ENCODE measurements around the gene RNF183. TPM values are rescaled to one million over a fixed set of nuclear protein-coding genes. Genes with fewer than 3 reads are reported as not detected.

The RNF183 gene
- not detected for total RNA-seq

- TF ChIP-seq, protein P1, sequence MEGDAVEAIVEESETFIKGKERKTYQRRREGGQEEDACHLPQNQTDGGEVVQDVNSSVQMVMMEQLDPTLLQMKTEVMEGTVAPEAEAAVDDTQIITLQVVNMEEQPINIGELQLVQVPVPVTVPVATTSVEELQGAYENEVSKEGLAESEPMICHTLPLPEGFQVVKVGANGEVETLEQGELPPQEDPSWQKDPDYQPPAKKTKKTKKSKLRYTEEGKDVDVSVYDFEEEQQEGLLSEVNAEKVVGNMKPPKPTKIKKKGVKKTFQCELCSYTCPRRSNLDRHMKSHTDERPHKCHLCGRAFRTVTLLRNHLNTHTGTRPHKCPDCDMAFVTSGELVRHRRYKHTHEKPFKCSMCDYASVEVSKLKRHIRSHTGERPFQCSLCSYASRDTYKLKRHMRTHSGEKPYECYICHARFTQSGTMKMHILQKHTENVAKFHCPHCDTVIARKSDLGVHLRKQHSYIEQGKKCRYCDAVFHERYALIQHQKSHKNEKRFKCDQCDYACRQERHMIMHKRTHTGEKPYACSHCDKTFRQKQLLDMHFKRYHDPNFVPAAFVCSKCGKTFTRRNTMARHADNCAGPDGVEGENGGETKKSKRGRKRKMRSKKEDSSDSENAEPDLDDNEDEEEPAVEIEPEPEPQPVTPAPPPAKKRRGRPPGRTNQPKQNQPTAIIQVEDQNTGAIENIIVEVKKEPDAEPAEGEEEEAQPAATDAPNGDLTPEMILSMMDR (IDR thresholded peaks at IDR 0.05; ENCODE audit: low read depth) = no peak
These were observed at the start of gene RNF183 for GRCh38 chr9:113302792-113303418. RNF183 (minus strand) TSS chr9:113303376; CDS start chr9:113298184, 5,192 bp downstream.

- TF ChIP-seq, protein P1 (IDR thresholded peaks at IDR 0.05; ENCODE audit: low read depth) = no peak
These were observed 49.2 kb upstream of the RNF183 start for GRCh38 chr9:113352411-113352810.

GRCh38 chr9:113352006-113352405 lies 48.8 kb upstream of the RNF183 start:
- TF ChIP-seq, protein P1 (IDR thresholded peaks at IDR 0.05; ENCODE audit: low read depth) = no peak

GRCh38 chr9:113350937-113351336 lies 47.8 kb upstream of the RNF183 start:
- TF ChIP-seq, protein P1 (IDR thresholded peaks at IDR 0.05; ENCODE audit: low read depth) = no peak

- TF ChIP-seq, protein P1 (IDR thresholded peaks at IDR 0.05; ENCODE audit: low read depth) = no peak
These were observed 47.0 kb upstream of the RNF183 start for GRCh38 chr9:113350107-113350661.

DNA sequence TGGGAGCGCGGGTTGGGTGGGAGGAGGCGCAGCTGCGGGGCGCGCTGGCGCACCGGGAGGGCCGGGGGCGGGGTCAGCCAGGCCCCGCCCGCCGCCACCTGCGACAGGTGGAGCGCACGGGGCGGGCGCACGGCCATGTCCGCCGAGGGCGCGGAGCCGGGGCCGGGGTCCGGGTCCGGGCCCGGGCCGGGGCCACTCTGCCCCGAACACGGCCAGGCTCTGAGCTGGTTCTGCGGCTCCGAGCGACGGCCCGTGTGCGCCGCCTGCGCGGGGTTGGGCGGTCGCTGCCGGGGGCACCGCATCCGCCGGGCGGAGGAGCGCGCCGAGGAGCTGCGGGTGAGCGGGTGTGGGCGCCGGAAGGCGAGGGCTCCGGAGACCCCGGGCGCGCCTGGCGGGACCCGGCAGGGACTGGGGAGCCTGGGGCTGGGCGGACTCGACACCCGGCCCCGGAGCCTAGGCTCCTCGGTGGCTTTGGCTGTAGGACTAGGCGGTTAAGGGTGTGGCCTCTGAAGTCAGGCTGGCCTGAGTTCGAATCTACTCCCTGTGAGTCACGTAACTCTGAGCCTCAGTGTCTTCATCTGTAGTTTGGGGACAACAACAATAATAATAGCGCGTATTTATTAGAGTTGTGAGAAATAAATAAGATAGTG lies 46.4 kb upstream of the RNF183 start, which contains the start of gene BSPRY:
BSPRY (plus strand) TSS at position 97 of the 650 bp plus-strand sequence; CDS start at position 136, 39 bp downstream.
- TF ChIP-seq, protein P1 (IDR thresholded peaks at IDR 0.05; ENCODE audit: low read depth) = no peak

DNA sequence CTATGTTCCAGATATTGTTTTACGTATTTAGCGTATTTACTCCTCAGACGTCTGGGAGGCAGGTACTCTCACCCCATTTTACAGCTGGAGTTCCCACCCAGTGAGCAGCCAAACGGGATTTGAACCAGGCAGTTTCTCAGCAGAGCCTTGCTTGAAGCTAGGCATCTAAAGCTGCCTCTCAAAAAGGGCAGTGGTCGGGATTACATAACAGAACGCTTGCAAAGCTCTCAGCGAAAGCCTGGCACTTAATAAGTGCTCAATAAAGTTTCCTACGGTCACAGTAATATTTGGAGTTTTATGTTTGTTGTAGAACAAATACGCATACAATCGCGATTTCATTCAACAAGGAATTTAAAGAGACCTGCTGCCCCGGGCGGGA lies 45.9 kb upstream of the RNF183 start:
- TF ChIP-seq, protein P1 (IDR thresholded peaks at IDR 0.05; ENCODE audit: low read depth) = no peak
